Stimulated activated CD4-positive, alpha-beta T cell treated with anti-CD3 and anti-CD28 coated beads, Interleukin-12 subunit alpha, Interleukin-12 subunit beta, amount 100 ng/mL, for 24 hours (primary cell): ENCODE results near the gene EIF4A3.
"Not testable (repeated sequence)": the region's sequence is repeated elsewhere in the genome, so short reads cannot be mapped to it uniquely, and the experiment has no call there.

Experiments used
- DNase-seq, 2 experiments: peaks; one replicate each; pipeline ENCODE4 v3.0.0-alpha.2; 2020; ENCODE audit warnings: low read depth in 2 of 2

The EIF4A3 gene

DNA sequence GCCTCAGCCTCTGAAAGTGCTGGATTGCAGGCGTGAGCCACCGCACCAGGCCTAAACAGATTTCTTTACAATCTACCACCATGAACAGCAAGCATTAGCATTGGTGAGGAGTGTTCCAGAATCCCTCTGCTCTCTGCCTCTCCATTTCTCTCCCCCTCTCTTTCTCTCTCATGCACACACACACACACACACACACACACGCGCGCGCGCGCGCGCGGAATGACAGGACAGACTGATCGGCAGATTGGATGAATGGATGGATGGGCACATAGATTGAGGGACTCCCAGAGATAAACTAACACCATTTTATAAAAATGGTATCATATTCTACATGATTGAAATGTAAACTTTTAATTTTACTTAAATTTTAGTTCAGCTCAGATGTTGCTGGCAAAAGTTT lies 26.2 kb upstream of the EIF4A3 start:
- no peak for DNase-seq

DNA sequence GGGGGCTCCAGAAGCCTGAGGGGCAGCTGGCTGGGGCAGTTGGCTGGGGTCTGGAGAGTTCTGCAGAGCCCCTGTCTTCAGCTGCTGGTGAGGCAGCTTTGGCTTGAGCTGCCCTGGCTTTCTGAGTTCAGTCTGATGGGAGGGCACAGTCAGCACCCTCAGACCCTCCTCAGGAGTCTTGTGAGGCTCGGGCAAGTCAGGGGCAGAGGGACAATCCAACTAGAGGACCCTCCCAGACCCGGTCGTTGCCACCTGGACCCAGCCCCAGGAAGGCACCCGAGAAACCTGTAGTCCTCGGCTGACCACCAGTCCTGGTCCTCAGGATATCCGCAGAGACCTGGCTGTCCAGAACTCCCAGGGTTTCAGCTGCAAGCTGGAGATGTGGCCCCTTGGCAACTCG lies 24.8 kb upstream of the EIF4A3 start:
- DNase-seq = no peak

DNA sequence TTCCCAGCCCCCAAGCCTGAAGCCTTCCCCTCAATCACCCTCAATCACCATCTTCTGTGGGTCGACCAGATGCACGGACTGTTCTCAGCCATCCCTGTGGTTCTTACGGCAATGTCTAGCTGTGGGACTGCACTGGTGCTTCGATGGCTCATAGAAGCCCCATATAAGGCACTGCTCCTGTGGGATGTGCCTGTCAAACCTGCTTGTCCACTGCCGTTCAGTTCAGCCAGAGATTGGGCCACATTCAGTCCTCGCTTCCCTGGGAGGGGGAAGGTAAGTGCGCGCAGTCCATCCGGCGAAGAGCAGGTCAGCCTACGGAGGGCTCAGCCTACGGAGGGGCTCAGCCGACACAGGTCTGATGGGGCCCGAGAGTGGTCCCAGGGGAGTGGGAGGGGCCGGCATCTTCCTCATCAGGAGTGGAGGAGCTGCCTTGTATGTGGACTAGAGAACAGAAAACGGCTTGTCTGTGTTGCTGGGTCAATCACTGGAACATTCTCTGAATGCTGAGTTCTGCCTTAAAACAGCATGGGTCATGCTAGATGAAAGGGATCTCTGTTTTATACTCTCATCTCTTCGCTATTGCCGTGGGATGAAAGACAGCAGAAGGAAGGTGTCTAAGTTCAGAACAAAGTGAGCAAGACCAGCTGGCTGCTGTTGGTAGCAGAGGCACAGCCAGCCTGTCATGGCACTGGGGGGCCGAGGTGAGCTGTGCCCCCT lies 23.0 kb upstream of the EIF4A3 start, which contains the start of gene CARD14:
Gene CARD14 (plus strand): TSS at position 247 of the 717 bp plus-strand sequence. CDS start 11,409 bp downstream, outside the sequence.
- DNase-seq = no peak

DNA sequence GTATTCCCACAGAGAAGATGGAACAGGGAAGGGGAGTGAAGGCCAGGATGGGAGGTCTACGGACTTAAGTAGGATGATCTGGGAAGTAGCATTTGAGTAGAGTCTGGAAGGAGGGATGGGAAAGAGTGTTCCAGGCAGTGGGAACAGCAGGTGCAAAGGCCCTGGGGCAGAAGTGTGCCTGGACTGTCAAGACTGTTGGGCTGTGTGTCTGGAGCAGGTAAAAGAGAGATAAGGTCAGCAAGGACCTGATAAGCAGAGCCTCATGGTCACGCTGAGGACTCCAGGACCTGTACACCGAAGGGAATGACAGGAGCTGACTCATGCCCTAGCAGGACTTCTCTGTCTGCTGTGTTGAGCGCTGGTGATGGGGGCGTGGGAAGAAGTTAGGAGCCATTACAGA lies 22.2 kb upstream of the EIF4A3 start:
- DNase-seq = no peak

DNA sequence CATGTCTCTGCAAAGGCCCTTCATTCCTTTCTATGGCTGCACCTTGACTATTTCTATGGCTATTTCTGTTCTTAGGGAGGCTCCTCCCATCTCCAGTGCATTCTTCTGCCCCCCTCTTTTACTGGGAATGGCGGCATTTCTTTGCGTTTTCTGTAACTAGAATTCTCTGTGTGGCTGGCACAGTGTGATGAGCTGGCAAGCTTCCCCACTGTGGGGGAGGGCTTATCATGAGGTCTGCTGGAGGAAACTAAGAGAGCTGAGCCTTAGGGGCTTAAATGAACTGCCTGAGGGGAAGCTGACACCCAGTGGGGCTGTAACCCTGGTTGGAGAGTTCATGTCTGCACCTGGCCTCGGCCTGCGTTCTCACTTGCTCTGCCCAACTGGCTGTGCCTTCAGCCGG lies 21.4 kb upstream of the EIF4A3 start:
- DNase-seq = no peak

DNA sequence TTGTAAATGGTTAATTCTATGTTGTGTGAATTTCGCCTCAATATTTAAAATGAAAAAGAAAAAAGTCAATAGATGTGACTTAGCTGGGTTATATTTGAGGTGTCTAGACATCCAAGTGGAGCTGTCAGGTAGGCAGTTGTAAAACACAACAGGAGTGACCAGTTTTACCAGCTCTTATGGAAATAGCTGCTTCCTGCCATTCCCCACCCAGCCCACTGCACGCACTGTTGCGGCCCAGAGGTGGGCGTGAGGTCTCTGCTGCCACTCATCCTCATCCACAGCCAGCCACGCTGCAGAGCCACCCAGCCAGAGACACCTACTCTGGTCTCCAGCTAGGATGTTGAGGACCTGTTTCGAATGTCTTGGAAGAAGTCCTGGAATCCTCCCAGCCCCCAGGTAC lies 19.5 kb upstream of the EIF4A3 start:
- no peak for DNase-seq

DNA sequence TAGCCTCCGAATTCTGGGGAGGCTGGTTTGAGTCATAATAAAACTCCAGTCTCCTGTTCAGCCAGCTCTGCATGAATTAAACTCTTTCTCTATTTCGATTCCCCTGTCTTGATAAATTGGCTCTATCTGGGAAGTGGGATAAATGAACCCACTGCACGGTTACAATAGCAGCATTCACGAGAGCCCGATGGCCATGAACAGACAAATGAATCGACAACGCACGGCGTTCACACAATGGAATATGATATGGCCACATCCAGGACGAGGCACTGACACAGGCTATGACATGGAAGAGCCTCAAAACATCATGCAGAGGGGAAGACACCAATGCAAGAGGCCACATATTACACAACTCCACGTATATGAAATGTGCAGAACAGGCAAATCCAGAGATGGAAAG lies 17.3 kb upstream of the EIF4A3 start:
- no peak for DNase-seq

DNA sequence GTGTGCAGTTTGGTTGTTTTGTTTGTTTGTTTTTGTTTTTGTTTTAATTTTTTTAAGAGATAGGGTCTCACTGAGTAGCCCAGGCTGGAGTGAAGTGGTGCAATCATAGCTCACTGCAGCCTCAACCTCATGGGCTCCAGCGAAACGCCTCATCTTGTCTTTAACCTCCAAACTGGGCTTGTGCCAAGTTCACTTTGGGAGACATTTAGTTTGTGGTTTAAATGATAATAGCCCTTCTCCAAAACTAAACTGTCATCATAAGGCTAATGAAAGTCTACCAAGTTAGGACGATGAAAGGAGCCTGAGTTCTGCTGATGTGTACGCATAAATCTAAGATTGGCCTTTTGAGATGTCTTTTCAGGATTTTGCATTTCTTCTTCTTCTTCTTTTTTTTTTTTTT lies 16.4 kb upstream of the EIF4A3 start:
- no peak for DNase-seq

DNA sequence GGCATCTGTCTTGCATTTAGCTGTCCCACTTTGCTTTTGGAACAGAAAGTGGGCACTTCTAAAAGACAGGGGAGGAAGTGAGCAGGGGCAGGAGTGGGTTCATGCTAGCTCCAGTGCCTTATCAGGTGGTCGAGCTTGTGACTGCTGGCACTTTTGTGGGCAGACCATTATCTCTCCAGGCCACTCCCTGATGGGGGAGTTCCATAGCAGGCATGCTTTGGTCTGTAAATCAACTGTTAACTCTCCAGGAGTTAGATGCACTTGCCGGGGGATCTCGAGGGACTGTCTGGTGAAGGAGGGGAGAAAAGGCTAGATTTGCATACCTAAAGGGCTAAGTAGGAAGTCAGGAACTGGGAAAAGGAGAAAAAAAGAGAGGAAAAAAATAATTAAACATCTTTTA lies 13.6 kb upstream of the EIF4A3 start:
- DNase-seq = no peak

DNA sequence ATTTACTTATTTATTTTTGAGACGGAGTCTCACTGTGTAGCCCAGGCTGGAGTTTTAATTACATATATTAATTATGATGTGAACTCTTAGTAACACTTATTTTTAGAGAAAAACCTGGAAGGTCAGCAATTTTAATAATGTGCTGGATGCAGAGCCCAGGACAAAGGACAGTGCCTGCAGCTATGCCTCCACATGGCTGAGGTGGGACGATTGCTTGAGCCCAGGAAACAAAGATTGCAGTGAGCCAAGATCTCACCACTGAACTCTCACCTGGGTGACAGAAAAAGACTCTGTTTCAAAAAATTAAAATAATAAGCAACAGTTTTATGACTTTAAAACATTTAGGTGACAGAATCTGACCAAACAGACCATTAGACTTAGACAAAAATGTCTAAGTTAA lies 11.9 kb upstream of the EIF4A3 start:
- no peak for DNase-seq

DNA sequence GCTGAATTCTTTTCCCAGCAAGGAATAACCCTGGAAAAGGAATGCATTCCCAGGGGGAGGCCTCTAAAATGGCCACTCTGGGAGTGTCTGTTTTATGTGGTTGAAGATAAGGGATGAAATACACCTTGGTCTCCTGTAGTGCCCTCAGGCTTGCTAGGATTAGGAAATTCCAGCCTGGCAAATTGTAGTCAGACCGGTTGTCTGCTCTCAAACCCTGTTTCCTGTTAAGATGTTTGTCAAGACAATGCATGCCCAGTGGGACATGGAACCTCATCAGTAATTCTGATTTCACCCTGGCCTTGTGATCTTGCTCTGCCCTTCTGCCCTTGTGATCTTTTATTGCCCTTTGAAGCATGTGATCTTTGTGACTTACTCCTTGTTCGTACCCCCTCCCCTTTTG lies 8.7 kb upstream of the EIF4A3 start:
- not testable (repeated sequence) for DNase-seq

DNA sequence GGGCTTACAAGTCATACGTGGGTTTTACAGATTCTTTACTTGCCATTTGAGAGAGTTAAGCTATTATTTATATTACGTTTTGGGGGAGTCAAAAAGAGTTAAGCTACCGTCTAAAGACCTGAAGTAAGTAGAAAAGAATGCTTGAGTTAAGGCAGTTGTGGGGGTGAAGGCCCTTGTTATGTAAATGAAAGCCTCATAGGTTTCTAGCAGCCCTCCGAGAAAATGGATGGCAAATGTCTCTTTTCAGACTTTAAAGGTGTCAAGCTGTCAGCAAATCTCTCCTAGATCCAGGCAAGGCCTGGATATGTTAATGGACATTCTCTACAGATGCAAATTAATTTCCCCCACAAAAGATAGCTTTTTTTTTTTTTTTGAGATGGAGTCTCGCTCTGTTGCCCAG lies 7.2 kb upstream of the EIF4A3 start:
- no peak for DNase-seq

DNA sequence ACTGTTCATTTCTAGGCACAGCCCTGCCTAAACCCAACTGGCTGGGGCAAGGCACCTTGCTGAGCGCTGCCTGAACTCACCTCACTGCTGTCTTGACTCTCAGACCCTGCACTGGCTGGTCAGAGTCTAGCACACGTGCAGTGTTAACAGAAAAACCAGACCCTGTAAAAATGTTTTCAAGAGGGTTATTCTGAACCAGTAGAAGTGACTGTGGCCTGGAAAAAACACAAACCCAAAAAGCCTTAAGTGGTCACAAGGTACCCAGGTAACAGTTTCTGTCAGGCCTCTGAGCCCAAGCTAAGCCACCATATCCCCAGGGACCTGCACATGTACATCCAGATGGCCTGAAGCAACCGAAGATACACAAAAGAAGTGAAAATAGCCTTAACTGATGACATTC lies 6.1 kb upstream of the EIF4A3 start:
- no peak for DNase-seq

DNA sequence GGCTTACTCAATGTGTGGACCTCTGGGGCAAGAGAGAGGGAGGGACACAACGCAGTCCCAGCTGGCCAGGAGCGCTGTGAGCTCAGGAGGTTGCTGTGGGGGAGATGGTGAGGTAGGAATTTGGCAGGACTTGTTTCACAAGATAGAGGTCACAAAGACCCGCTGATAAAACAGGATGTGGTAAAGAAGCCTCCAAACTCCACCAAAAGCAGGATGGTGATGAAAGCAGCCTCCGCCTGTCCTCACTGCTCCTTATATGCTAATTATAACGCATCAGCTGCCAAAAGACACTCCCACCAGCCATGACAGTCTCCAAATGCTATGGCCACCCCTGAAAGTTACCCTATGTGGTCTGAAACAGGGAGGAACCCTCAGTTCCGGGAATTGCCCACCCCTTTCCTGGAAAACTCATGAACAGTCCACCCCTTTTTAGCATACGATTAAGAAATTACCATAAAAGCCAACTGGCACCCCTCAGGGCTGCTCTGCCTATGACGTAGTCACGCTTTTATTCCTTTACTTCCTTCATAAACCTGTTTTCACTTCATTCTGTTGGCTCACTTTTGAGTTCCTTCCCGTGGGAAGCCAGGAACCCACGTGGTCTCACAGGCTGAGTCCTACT lies 5.3 kb upstream of the EIF4A3 start:
- DNase-seq = no peak

DNA sequence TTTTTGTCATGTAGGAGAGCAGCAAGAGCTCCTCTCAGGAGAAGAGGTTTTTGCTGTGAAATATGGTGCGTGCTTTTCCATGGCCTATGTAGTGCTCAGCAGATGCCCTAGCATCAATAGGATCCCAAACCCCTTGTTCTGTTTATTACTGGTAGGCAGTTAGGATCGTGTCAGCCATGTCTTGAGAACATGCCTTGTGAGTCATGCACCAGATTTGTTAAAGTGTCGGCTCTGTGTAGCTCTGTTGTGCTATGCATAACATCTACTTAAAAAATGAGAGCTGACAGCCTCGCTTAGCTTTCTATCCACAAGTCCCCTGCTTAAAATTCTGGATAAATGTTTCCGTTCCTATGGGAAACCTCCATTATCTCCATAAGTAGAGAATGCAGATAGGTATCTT lies 4.4 kb upstream of the EIF4A3 start:
- DNase-seq = no peak

DNA sequence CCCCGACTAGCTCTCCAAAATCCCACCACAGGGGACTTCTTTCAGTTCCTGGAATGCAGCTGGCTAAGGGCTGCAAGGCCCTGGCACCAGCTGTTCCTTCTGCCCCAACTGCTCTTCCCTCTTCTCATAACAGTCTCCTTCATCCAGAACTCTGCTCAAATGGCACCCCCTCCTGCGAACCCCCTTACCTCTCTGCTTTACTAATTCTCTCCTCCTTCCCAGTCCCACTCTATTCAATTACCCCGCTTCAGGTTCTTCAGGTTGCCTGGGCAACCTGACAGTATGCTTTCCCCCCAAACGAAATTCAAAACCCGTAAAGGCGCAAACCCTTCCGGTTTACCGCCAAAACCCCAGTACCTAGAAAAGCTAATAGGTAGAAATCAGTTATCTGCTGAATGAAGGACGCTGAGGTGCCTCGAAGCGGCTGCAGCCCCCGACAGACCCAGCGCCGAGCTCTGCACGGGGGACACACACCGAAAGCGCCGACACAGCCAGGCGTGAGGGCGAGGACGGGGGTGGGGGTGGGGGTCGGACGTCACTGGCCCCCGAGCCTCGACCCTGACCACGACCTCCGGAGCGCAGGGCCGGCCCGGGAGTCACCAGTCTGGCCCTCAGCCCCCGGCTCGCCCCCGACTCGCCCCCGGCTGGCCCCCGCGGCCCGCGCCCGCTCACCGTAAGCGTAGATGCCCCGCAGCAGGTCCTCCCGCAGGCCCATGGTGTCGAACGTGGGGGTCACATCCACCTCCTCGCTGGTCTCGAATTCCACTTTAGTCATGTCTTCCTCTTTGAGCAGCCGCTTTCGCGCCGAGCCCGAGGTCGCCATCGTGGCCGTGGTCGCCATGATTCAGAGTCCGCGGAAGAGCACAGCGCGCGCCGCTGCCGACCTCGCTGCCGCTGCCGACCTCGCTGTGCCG lies 550 bp downstream of the EIF4A3 start:
- no peak for DNase-seq

DNA sequence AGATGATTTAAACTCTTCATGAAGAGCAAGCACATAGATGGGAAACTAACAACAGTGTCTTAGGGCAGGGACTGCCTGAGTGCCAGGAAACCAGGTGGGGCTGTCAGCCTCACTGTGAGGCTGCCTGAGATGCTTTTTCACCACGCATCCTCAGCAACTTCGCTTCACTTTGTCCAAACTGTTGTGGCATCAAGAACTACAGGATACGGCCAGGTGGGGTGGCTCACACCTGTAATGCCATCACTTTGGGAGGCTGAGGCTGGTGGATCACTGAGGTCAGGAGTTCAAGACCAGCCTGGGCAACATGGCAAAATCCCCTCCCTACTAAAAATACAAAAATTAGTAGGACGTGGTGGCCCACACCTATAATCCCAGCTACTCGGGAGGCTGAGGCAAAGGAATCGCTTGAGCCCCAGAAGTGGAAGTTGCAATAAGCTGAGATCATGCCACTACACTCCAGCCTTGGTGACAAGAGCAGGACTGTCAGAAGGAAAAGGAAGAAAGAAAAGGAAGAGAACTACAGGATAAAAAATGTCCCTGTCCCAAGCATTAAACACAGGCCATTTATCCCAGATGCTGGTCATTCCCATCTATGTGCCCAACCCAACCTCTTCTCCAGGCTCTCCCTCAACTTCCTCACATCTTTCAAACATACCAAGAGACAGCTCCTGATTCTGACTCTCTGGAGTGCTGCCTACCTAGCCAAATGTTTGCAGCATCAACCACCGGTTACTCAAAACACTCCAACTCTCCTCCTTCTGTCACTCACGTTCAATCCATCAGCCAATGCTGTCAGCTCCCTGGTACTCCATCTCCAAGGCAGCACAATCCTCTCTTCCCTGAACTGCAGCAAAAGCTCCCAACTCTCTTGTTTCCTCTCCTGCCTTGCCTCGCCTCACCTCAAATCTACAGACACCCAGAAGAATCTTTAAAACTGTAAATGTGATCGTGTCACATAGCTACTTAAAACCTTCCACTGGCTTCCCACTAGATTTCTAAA lies 1.6 kb downstream of the EIF4A3 start:
- no peak for DNase-seq

DNA sequence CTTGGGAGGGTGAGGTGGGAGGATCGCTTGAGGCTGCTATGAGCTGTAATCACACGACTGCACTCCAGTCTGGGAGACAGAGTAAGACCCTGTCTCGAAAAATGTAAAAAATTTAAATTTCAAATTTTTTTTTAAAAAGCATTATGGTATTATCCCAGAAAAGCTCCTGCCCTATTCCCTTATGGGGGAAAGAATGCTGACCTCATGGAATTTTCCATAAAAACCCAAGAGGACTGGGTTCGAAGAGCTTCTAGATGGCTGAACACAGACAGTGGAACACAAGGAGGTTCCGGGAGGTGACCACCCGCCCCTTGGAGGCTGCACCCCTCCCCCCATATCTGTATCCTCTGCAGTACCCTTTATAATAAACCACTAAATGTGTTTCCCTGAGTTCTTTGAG lies 4.0 kb downstream of the EIF4A3 start:
- DNase-seq = no peak

DNA sequence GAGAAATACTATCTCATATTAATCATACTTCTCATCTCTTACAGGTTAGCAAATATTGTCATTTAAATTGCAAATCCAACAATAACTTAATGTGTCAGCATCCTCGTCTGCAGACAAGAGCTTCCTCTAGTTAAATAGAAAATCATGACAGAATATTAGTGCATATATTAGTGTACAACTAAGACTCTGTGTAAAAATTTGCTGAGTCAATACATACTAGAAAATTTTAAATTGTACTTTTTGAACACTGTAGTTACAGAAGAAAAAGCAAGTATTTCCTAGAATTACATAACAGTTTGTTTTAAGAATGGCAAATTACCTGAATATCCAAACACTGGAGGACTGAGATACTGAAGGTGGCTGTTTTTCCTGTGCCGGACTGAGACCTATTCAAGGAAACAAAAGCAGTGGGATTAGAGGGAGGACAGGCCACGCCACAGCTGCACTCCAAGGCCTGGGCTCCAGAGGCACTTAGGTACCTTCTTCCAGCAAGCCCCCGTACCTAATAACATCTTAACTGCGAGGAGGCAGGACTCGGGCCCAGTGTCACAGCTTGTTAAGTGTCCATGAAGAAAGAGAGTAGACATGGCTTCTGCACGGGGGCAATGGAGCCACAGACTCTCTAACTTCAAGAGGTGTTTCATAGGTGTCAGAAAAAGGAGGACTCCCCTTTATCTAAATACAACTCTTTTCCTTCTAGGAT lies 5.3 kb downstream of the EIF4A3 start:
- no peak for DNase-seq

DNA sequence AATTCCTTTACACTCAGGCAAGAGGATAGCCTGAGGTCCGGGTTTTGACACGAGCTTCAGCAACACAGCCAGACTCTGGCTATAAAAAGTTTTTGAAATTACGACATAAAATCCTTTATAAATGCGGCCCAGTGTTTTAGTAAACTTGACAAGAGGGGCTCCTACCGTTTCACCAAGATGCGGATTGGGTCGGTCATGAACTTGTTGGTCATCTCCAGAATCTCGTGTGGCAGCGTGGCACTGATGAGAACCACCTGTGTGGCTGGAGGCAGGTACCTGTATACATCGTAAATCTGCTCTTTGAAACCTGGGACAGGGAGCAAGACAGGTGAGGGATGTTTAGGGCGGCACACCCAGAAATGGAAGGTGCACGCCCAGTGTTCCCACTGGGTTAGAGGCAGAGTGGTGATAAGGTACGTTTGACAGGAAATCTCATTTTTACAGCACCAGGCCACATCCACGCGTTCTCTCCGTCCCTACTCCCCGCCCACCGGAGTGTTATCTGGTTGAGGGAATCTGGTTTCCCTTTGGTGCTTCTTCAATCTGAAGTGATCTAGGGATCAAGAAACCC lies 8.0 kb downstream of the EIF4A3 start:
- no peak for DNase-seq
